ENCODE measurements around the gene PNMT. TPM values are rescaled to one million over a fixed set of nuclear protein-coding genes. Genes with fewer than 3 reads are reported as not detected.
A peak's percentile ranks its signal among the peaks of the same experiment; 100 is the strongest.

The PNMT gene
- total RNA-seq, 1 donor: not detected

DNA sequence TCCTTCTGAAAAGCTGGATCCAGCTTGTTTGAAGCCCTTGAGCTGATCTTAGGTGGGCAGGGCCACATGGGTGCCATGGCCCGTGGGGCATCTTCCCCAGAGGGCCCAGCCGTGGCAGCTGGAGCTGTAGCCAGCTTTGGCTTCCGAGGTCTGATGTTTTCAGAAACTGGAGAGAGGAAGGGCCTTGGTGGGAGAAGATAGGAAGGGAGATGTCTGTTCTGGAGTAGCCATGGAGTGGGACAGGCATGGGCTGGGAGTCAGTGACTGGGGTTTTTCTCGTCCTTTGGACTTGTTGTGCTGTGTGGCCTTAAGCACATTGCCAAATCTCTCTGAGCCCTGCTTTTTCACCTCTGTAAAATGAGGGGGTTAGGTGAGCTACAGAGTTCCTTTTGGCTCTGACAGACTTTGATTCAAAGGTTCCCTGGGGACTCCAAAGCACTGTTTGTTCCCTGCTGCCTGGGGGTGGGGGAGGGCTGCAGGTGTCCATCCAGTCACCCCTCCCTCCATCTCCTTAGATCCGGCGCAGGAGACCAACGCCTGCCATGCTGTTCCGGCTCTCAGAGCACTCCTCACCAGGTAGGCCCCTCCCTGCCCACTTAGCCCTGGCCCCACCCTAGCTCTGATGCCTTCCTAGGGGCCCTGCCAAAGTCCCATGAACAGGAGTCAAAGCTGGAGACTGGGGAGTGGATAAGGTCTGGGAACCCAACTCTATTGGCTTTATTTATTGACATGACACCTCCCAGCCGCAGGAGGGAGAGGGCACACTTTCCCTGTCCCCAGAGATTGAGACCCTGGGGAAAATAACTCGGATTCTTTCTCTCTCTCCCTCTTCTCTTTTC, 39.4 kb upstream of the PNMT start:
- H3K9me3 ChIP-seq (ENCODE audit: low read depth, low read length): no peaks in the 10 kb centered on the region
- peaks cover 20% of the 10 kb centered on the region for H3K27me3 ChIP-seq (ENCODE audit: insufficient read depth, low read length)
- no peak overlapping the region for H3K4me3 ChIP-seq (ENCODE audit: low read length)
- H3K4me1 ChIP-seq (ENCODE audit: insufficient read depth, low read length): peaks cover 21% of the 10 kb centered on the region

GRCh38 chr17:39629494-39629880, 38.8 kb upstream of the PNMT start:
- no peaks in the 10 kb centered on the region for H3K9me3 ChIP-seq (ENCODE audit: low read depth, low read length)
- H3K4me1 ChIP-seq (ENCODE audit: insufficient read depth, low read length): peaks cover 25% of the 10 kb centered on the region
- H3K4me3 ChIP-seq (ENCODE audit: low read length): no peak overlapping the region
- peaks cover 20% of the 10 kb centered on the region for H3K27me3 ChIP-seq (ENCODE audit: insufficient read depth, low read length)

GRCh38 chr17:39629898-39630297, 38.4 kb upstream of the PNMT start:
- Histone ChIP-seq H3K9me3 (ENCODE audit: low read depth, low read length) (no peaks in the 10 kb centered on the region), H3K4me1 (ENCODE audit: insufficient read depth, low read length) (peaks cover 30% of the 10 kb centered on the region), H3K4me3 (ENCODE audit: low read length) (no peak overlapping the region), H3K27me3 (ENCODE audit: insufficient read depth, low read length) (peaks cover 20% of the 10 kb centered on the region)

DNA sequence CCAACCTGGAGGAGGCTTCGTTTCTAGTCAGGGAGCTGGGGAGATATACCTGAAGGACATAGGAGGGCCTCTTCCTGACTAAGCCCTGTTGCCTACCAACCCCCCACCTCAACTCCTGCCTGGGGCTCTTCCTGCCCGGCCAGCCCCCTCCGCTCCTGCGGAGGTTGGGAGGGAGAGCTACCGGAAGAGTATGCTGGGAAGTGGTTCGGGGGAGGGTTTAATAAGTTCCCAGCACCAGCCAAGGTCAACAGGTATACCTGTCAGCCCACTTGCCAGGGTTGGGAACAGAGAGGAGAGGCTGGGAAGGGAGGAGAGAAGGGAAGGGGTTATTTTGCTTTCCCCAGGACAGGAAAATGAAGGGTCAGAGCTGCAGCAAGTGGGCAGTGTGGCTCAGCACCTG, 36.9 kb upstream of the PNMT start:
- peaks cover 41% of the 10 kb centered on the region for H3K4me1 ChIP-seq (ENCODE audit: insufficient read depth, low read length)
- H3K27me3 ChIP-seq (ENCODE audit: insufficient read depth, low read length): peaks cover 10% of the 10 kb centered on the region
- H3K4me3 ChIP-seq (ENCODE audit: low read length): no peak overlapping the region
- H3K9me3 ChIP-seq (ENCODE audit: low read depth, low read length): no peaks in the 10 kb centered on the region

- Histone ChIP-seq H3K4me1 (ENCODE audit: insufficient read depth, low read length) (peaks cover 41% of the 10 kb centered on the region), H3K9me3 (ENCODE audit: low read depth, low read length) (no peaks in the 10 kb centered on the region), H3K4me3 (ENCODE audit: low read length) (no peak overlapping the region), H3K27me3 (ENCODE audit: insufficient read depth, low read length) (peaks cover 5% of the 10 kb centered on the region)
These were observed 35.9 kb upstream of the PNMT start for GRCh38 chr17:39632153-39632941.

- no peak overlapping the region for H3K4me3 ChIP-seq (ENCODE audit: low read length)
- H3K4me1 ChIP-seq (ENCODE audit: insufficient read depth, low read length): peaks cover 53% of the 10 kb centered on the region
- no peaks in the 10 kb centered on the region for H3K9me3 ChIP-seq (ENCODE audit: low read depth, low read length)
- no peaks in the 10 kb centered on the region for H3K27me3 ChIP-seq (ENCODE audit: insufficient read depth, low read length)
These were observed 34.6 kb upstream of the PNMT start for GRCh38 chr17:39633570-39634183.

- H3K9me3 ChIP-seq (ENCODE audit: low read depth, low read length): no peaks in the 10 kb centered on the region
- no peaks in the 10 kb centered on the region for H3K27me3 ChIP-seq (ENCODE audit: insufficient read depth, low read length)
- H3K4me3 ChIP-seq (ENCODE audit: low read length): no peak overlapping the region
- H3K4me1 ChIP-seq (ENCODE audit: insufficient read depth, low read length): peaks cover 59% of the 10 kb centered on the region
These were observed 33.8 kb upstream of the PNMT start for GRCh38 chr17:39634384-39634871.

DNA sequence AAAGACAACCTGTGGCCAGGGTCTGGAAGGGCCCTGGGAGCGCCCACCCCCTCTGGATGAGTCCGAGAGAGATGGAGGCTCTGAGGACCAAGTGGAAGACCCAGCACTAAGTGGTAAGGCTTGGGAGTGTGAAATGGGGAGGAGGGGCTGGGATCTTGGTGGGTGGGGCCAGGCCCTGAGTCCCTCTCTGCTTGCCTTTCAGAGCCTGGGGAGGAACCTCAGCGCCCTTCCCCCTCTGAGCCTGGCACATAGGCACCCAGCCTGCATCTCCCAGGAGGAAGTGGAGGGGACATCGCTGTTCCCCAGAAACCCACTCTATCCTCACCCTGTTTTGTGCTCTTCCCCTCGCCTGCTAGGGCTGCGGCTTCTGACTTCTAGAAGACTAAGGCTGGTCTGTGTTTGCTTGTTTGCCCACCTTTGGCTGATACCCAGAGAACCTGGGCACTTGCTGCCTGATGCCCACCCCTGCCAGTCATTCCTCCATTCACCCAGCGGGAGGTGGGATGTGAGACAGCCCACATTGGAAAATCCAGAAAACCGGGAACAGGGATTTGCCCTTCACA, 32.6 kb upstream of the PNMT start:
- H3K4me3 ChIP-seq (ENCODE audit: low read length): no peak overlapping the region
- peaks cover 61% of the 10 kb centered on the region for H3K4me1 ChIP-seq (ENCODE audit: insufficient read depth, low read length)
- H3K27me3 ChIP-seq (ENCODE audit: insufficient read depth, low read length): no peaks in the 10 kb centered on the region
- H3K9me3 ChIP-seq (ENCODE audit: low read depth, low read length): no peaks in the 10 kb centered on the region

- H3K27me3 ChIP-seq (ENCODE audit: insufficient read depth, low read length): no peaks in the 10 kb centered on the region
- no peaks in the 10 kb centered on the region for H3K9me3 ChIP-seq (ENCODE audit: low read depth, low read length)
- peak overlapping the region; percentile 93 for H3K4me3 ChIP-seq (ENCODE audit: low read length)
- H3K4me1 ChIP-seq (ENCODE audit: insufficient read depth, low read length): peaks cover 69% of the 10 kb centered on the region
These were observed 31.7 kb upstream of the PNMT start for GRCh38 chr17:39636587-39636926.

- H3K9me3 ChIP-seq (ENCODE audit: low read depth, low read length): no peaks in the 10 kb centered on the region
- H3K4me1 ChIP-seq (ENCODE audit: insufficient read depth, low read length): peaks cover 75% of the 10 kb centered on the region
- H3K27me3 ChIP-seq (ENCODE audit: insufficient read depth, low read length): no peaks in the 10 kb centered on the region
- H3K4me3 ChIP-seq (ENCODE audit: low read length): peak within 1 kb of the TSS; percentile 93
These were observed 31.1 kb upstream of the PNMT start, which contains the start of gene STARD3 for GRCh38 chr17:39636927-39637736. TSS of gene STARD3 (plus strand) at chr17:39637144. CDS start at chr17:39653532, 16,388 bp downstream.

DNA sequence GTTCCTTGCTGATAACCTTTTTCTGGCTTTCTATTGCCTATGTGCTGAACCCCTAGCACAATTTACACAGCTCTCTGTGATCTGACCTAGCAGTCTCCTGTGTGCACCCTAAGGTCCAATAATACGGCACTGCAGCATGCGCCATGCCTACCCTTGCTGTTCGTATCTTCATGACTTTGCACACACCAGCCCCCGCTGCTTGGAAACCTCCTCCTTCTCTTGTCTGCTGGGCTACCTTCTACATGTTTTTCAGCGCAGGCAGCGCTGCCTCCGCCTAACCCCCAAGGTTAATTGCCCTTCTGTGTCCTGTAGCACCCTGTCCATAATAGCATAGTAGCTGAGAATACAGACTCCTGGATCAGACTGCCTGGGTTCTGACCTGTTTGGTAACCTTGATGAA, 29.9 kb upstream of the PNMT start:
- Histone ChIP-seq H3K4me1 (ENCODE audit: insufficient read depth, low read length) (peaks cover 87% of the 10 kb centered on the region), H3K4me3 (ENCODE audit: low read length) (no peak overlapping the region), H3K27me3 (ENCODE audit: insufficient read depth, low read length) (no peaks in the 10 kb centered on the region), H3K9me3 (ENCODE audit: low read depth, low read length) (no peaks in the 10 kb centered on the region)

- H3K4me3 ChIP-seq (ENCODE audit: low read length): no peak overlapping the region
- H3K4me1 ChIP-seq (ENCODE audit: insufficient read depth, low read length): peaks cover 92% of the 10 kb centered on the region
- no peaks in the 10 kb centered on the region for H3K9me3 ChIP-seq (ENCODE audit: low read depth, low read length)
- no peaks in the 10 kb centered on the region for H3K27me3 ChIP-seq (ENCODE audit: insufficient read depth, low read length)
These were observed 29.2 kb upstream of the PNMT start for GRCh38 chr17:39639043-39639442.

- no peaks in the 10 kb centered on the region for H3K27me3 ChIP-seq (ENCODE audit: insufficient read depth, low read length)
- H3K4me1 ChIP-seq (ENCODE audit: insufficient read depth, low read length): peaks cover 85% of the 10 kb centered on the region
- H3K4me3 ChIP-seq (ENCODE audit: low read length): no peak overlapping the region
- H3K9me3 ChIP-seq (ENCODE audit: low read depth, low read length): no peaks in the 10 kb centered on the region
These were observed 28.4 kb upstream of the PNMT start for GRCh38 chr17:39639566-39640458.
